Measurements from ENCODE around the gene VPS37C. TPM values are rescaled to one million over a fixed set of nuclear protein-coding genes. Genes with fewer than 3 reads are reported as not detected.

The VPS37C gene
- total RNA-seq, 3 donors from 2014 or later (not counting 1 experiment from before 2014, with no cell fraction given): 6.4 to 6.9 (median 6.5) TPM

- H3K4me3 ChIP-seq (ENCODE audit: low read length): no peak overlapping the region
- intact Hi-C loops (cut with micrococcal nuclease): no loop called here
- no peaks in the 10 kb centered on the region for H3K4me1 ChIP-seq (ENCODE audit: control insufficient read depth, insufficient read depth, low read length)
- H3K4me3 Mint-ChIP-seq: no peak overlapping the region
- no peaks in the 10 kb centered on the region for H3K4me1 Mint-ChIP-seq
- peaks cover 2% of the 10 kb centered on the region for H3K36me3 ChIP-seq (ENCODE audit: control insufficient read depth, insufficient read depth, low read length)
- WGBS (ENCODE audit: insufficient coverage): 62% methylated on average over 6 of the region's 6 CpGs
- DNase-seq: no peak
- no peak overlapping the region for H3K27ac ChIP-seq (ENCODE audit: low read length)
- no peaks in the 10 kb centered on the region for H3K9me3 ChIP-seq (ENCODE audit: control insufficient read depth, insufficient read depth, low read length)
- H3K27ac Mint-ChIP-seq: no peak overlapping the region
- H3K27me3 Mint-ChIP-seq (ENCODE audit: low read depth in 2 of 2): no peaks in the 10 kb centered on the region
- no peak for ATAC-seq
- no peaks in the 10 kb centered on the region for H3K27me3 ChIP-seq (ENCODE audit: control insufficient read depth, insufficient read depth, low read length)
- TF ChIP-seq, protein P1, sequence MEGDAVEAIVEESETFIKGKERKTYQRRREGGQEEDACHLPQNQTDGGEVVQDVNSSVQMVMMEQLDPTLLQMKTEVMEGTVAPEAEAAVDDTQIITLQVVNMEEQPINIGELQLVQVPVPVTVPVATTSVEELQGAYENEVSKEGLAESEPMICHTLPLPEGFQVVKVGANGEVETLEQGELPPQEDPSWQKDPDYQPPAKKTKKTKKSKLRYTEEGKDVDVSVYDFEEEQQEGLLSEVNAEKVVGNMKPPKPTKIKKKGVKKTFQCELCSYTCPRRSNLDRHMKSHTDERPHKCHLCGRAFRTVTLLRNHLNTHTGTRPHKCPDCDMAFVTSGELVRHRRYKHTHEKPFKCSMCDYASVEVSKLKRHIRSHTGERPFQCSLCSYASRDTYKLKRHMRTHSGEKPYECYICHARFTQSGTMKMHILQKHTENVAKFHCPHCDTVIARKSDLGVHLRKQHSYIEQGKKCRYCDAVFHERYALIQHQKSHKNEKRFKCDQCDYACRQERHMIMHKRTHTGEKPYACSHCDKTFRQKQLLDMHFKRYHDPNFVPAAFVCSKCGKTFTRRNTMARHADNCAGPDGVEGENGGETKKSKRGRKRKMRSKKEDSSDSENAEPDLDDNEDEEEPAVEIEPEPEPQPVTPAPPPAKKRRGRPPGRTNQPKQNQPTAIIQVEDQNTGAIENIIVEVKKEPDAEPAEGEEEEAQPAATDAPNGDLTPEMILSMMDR (IDR thresholded peaks at IDR 0.05): no peak
- H3K9me3 Mint-ChIP-seq: no peaks in the 10 kb centered on the region
- H3K36me3 Mint-ChIP-seq: no peaks in the 10 kb centered on the region
Observed at GRCh38 chr11:61139387-61139786, 21.8 kb downstream of the VPS37C start.

- 28% methylated on average over 7 of the region's 7 CpGs for WGBS (ENCODE audit: insufficient coverage)
- Mint-ChIP-seq H3K36me3 (no peaks in the 10 kb centered on the region), H3K4me3 (no peak overlapping the region), H3K27ac (no peak overlapping the region), H3K9me3 (no peaks in the 10 kb centered on the region), H3K4me1 (no peaks in the 10 kb centered on the region), H3K27me3 (ENCODE audit: low read depth in 2 of 2) (no peaks in the 10 kb centered on the region)
- Histone ChIP-seq H3K27me3 (ENCODE audit: control insufficient read depth, insufficient read depth, low read length) (no peaks in the 10 kb centered on the region), H3K4me1 (ENCODE audit: control insufficient read depth, insufficient read depth, low read length) (no peaks in the 10 kb centered on the region), H3K9me3 (ENCODE audit: control insufficient read depth, insufficient read depth, low read length) (no peaks in the 10 kb centered on the region), H3K4me3 (ENCODE audit: low read length) (no peak overlapping the region), H3K27ac (ENCODE audit: low read length) (no peak overlapping the region), H3K36me3 (ENCODE audit: control insufficient read depth, insufficient read depth, low read length) (peaks cover 2% of the 10 kb centered on the region)
- ATAC-seq (no peak), DNase-seq (no peak)
- TF ChIP-seq, protein P1 (IDR thresholded peaks at IDR 0.05): no peak
- intact Hi-C loops (cut with micrococcal nuclease): no loop called here
Observed at GRCh38 chr11:61138935-61139334, 22.3 kb downstream of the VPS37C start.

- Histone ChIP-seq H3K9me3 (ENCODE audit: control insufficient read depth, insufficient read depth, low read length) (no peaks in the 10 kb centered on the region), H3K4me3 (ENCODE audit: low read length) (no peak overlapping the region), H3K27me3 (ENCODE audit: control insufficient read depth, insufficient read depth, low read length) (no peaks in the 10 kb centered on the region), H3K36me3 (ENCODE audit: control insufficient read depth, insufficient read depth, low read length) (peaks cover 2% of the 10 kb centered on the region), H3K27ac (ENCODE audit: low read length) (no peak overlapping the region), H3K4me1 (ENCODE audit: control insufficient read depth, insufficient read depth, low read length) (peaks cover 5% of the 10 kb centered on the region)
- Mint-ChIP-seq H3K4me3 (no peak overlapping the region), H3K9me3 (no peaks in the 10 kb centered on the region), H3K4me1 (peaks cover 3% of the 10 kb centered on the region in 2 donors), H3K27ac (no peak overlapping the region), H3K36me3 (no peaks in the 10 kb centered on the region), H3K27me3 (ENCODE audit: low read depth in 2 of 2) (no peaks in the 10 kb centered on the region)
- WGBS (ENCODE audit: insufficient coverage): 95% methylated on average over 12 of the region's 12 CpGs
- ATAC-seq (no peak), DNase-seq (no peak)
- intact Hi-C loops (cut with micrococcal nuclease): no loop called here
- TF ChIP-seq, protein P1 (IDR thresholded peaks at IDR 0.05): no peak
Observed at GRCh38 chr11:61134801-61135257, 26.4 kb downstream of the VPS37C start.

GRCh38 chr11:61133956-61134662, 27.1 kb downstream of the VPS37C start:
- Mint-ChIP-seq H3K27me3 (ENCODE audit: low read depth in 2 of 2) (no peaks in the 10 kb centered on the region), H3K27ac (no peak overlapping the region), H3K4me1 (peaks cover 6% of the 10 kb centered on the region in 2 donors), H3K9me3 (no peaks in the 10 kb centered on the region), H3K4me3 (no peak overlapping the region), H3K36me3 (no peaks in the 10 kb centered on the region)
- ATAC-seq (no peak), DNase-seq (no peak)
- Histone ChIP-seq H3K9me3 (ENCODE audit: control insufficient read depth, insufficient read depth, low read length) (no peaks in the 10 kb centered on the region), H3K4me1 (ENCODE audit: control insufficient read depth, insufficient read depth, low read length) (peaks cover 12% of the 10 kb centered on the region), H3K36me3 (ENCODE audit: control insufficient read depth, insufficient read depth, low read length) (peaks cover 2% of the 10 kb centered on the region), H3K27ac (ENCODE audit: low read length) (no peak overlapping the region), H3K4me3 (ENCODE audit: low read length) (no peak overlapping the region), H3K27me3 (ENCODE audit: control insufficient read depth, insufficient read depth, low read length) (no peaks in the 10 kb centered on the region)
- TF ChIP-seq, protein P1 (IDR thresholded peaks at IDR 0.05): no peak
- 95% methylated on average over 17 of the region's 18 CpGs for WGBS (ENCODE audit: insufficient coverage)
- intact Hi-C loops (cut with micrococcal nuclease): no loop called here
